ENCODE data around the gene MGAT4B.

MGAT4B gene

GRCh38 chr5:179801304-179802206 is 5.1 kb downstream of the MGAT4B start:
- in situ Hi-C loops (cut with MboI; ENCODE audit: low pct_unique_long_range_greater_than_20kb, low sequenced_read_pairs, unreplicated experiment): no loop called here
- DNase-seq (ENCODE audit: low spot score): peak; percentile 87
- peak; percentile 76 for TF ChIP-seq CTCF (IDR thresholded peaks at IDR 0.05; ENCODE audit: extremely low read depth, insufficient read depth, missing control alignments)

- DNase-seq (ENCODE audit: low spot score): no peak
- in situ Hi-C loops (cut with MboI; ENCODE audit: low pct_unique_long_range_greater_than_20kb, low sequenced_read_pairs, unreplicated experiment): no loop called here
- TF ChIP-seq CTCF (IDR thresholded peaks at IDR 0.05; ENCODE audit: extremely low read depth, insufficient read depth, missing control alignments): no peak
Measured at GRCh38 chr5:179800696-179801201, 5.9 kb downstream of the MGAT4B start.

- no peak for DNase-seq (ENCODE audit: low spot score)
- in situ Hi-C loops (cut with MboI; ENCODE audit: low pct_unique_long_range_greater_than_20kb, low sequenced_read_pairs, unreplicated experiment): no loop called here
- no peak for TF ChIP-seq CTCF (IDR thresholded peaks at IDR 0.05; ENCODE audit: extremely low read depth, insufficient read depth, missing control alignments)
Measured at GRCh38 chr5:179800071-179800695, 6.5 kb downstream of the MGAT4B start.

GRCh38 chr5:179799644-179799973 is 7.1 kb downstream of the MGAT4B start:
- in situ Hi-C loops (cut with MboI; ENCODE audit: low pct_unique_long_range_greater_than_20kb, low sequenced_read_pairs, unreplicated experiment): loop anchor here (10.0 kb wide), 1 partner anchor 105 kb away; the partner anchor contains the start of gene TBC1D9B
- no peak for DNase-seq (ENCODE audit: low spot score)
- TF ChIP-seq CTCF (IDR thresholded peaks at IDR 0.05; ENCODE audit: extremely low read depth, insufficient read depth, missing control alignments): no peak

GRCh38 chr5:179798771-179799643 is 7.7 kb downstream of the MGAT4B start:
- TF ChIP-seq CTCF (IDR thresholded peaks at IDR 0.05; ENCODE audit: extremely low read depth, insufficient read depth, missing control alignments): no peak
- no peak for DNase-seq (ENCODE audit: low spot score)
- in situ Hi-C loops (cut with MboI; ENCODE audit: low pct_unique_long_range_greater_than_20kb, low sequenced_read_pairs, unreplicated experiment): loop anchor here (10.0 kb wide), 1 partner anchor 106 kb away; the partner anchor contains the start of gene TBC1D9B

Data from GM13977 (cell line).